Activated T-helper 1 cell treated with anti-CD3 and anti-CD28 coated beads, Interleukin-2, amount 50 U/mL, for 16 hours (primary cell): ENCODE results near the gene PRDM16.

Source experiments
- DNase-seq, 2 donors: peaks; one replicate each; pipeline ENCODE4 v3.0.0-alpha.2; 2020; ENCODE audit warnings: low read depth in 1 of 2, low spot score in 1 of 2

The PRDM16 gene

GRCh38 chr1:3420218-3420951, 351.4 kb downstream of the PRDM16 start:
- DNase-seq: no peak

- DNase-seq: no peak
Observed at GRCh38 chr1:3422638-3423037, 353.6 kb downstream of the PRDM16 start.

- no peak for DNase-seq
Observed at GRCh38 chr1:3423245-3423829, 354.3 kb downstream of the PRDM16 start.

GRCh38 chr1:3423896-3424611, 355.1 kb downstream of the PRDM16 start:
- no peak for DNase-seq

GRCh38 chr1:3425486-3426215, 356.6 kb downstream of the PRDM16 start:
- no peak for DNase-seq

GRCh38 chr1:3426956-3427535, 358.0 kb downstream of the PRDM16 start:
- DNase-seq: no peak

GRCh38 chr1:3427711-3428704, 359.0 kb downstream of the PRDM16 start:
- no peak for DNase-seq

GRCh38 chr1:3428899-3429298, 359.9 kb downstream of the PRDM16 start:
- DNase-seq: no peak

GRCh38 chr1:3429320-3429719, 360.3 kb downstream of the PRDM16 start:
- no peak for DNase-seq

- DNase-seq: no peak
Observed at GRCh38 chr1:3429766-3430165, 360.8 kb downstream of the PRDM16 start.

- DNase-seq: no peak
Observed at GRCh38 chr1:3430406-3430805, 361.4 kb downstream of the PRDM16 start.

- no peak for DNase-seq
Observed at GRCh38 chr1:3430820-3431219, 361.8 kb downstream of the PRDM16 start.

GRCh38 chr1:3431266-3431665, 362.3 kb downstream of the PRDM16 start:
- no peak for DNase-seq

- no peak for DNase-seq
Observed at GRCh38 chr1:3431686-3432085, 362.7 kb downstream of the PRDM16 start.

- DNase-seq: no peak
Observed at GRCh38 chr1:3432306-3432705, 363.3 kb downstream of the PRDM16 start.

- DNase-seq: no peak
Observed at GRCh38 chr1:3433076-3433475, 364.1 kb downstream of the PRDM16 start.

- DNase-seq: no peak
Observed at GRCh38 chr1:3433596-3434320, 364.8 kb downstream of the PRDM16 start.

- no peak for DNase-seq
Observed at GRCh38 chr1:3434406-3435110, 365.6 kb downstream of the PRDM16 start.

GRCh38 chr1:3435666-3436065, 366.7 kb downstream of the PRDM16 start:
- no peak for DNase-seq
